Neutrophil (primary cell): ENCODE measurements around the gene NES.

ENCODE experiments used
- H3K27ac ChIP-seq: fragments of 200-600 bp; sonication (generic); 2 replicates; pipeline ENCODE4 v1.5.1; 2016; ENCODE audit warnings: mild to moderate bottlenecking, moderate library complexity
- H3K27me3 ChIP-seq: fragments of 200-600 bp; sonication (generic); 2 replicates; pipeline ENCODE4 v1.6.0; 2016; ENCODE audit warnings: mild to moderate bottlenecking
- H3K36me3 ChIP-seq: fragments of 200-600 bp; sonication (generic); 2 replicates; pipeline ENCODE4 v1.5.1; 2017
- H3K4me1 ChIP-seq, 2 experiments: fragments of 200-600 bp in 1 of 2; sonication (generic) in 1 of 2; 1 replicate in 1 of 2; 2 replicates in 1 of 2; pipeline versions ENCODE4 v1.5.1 to v1.6.1; 2013 to 2016; ENCODE audit warnings: low read depth in 1 of 2, low read length in 1 of 2, mild to moderate bottlenecking in 1 of 2, moderate library complexity in 1 of 2; ENCODE audit not compliant: control insufficient read depth in 1 of 2, insufficient read depth in 1 of 2
- H3K4me3 ChIP-seq, 2 experiments: fragments of 200-600 bp in 1 of 2; sonication (generic) in 1 of 2; 1 replicate in 1 of 2; 2 replicates in 1 of 2; pipeline ENCODE4 v1.5.1; 2013 to 2016; ENCODE audit warnings: low read depth in 1 of 2, low read length in 1 of 2, mild to moderate bottlenecking in 1 of 2, moderate library complexity in 1 of 2
- H3K9me3 ChIP-seq: fragments of 200-600 bp; sonication (generic); 2 replicates; pipeline ENCODE4 v1.5.1; 2016
- TF ChIP-seq, protein P1 (sequence below): fragments of 200-600 bp; sonication (generic); IDR thresholded peaks from 2 replicates; pipeline ENCODE4 v1.5.1; 2016; ENCODE audit warnings: antibody characterized with exemption

NES gene, protein sequence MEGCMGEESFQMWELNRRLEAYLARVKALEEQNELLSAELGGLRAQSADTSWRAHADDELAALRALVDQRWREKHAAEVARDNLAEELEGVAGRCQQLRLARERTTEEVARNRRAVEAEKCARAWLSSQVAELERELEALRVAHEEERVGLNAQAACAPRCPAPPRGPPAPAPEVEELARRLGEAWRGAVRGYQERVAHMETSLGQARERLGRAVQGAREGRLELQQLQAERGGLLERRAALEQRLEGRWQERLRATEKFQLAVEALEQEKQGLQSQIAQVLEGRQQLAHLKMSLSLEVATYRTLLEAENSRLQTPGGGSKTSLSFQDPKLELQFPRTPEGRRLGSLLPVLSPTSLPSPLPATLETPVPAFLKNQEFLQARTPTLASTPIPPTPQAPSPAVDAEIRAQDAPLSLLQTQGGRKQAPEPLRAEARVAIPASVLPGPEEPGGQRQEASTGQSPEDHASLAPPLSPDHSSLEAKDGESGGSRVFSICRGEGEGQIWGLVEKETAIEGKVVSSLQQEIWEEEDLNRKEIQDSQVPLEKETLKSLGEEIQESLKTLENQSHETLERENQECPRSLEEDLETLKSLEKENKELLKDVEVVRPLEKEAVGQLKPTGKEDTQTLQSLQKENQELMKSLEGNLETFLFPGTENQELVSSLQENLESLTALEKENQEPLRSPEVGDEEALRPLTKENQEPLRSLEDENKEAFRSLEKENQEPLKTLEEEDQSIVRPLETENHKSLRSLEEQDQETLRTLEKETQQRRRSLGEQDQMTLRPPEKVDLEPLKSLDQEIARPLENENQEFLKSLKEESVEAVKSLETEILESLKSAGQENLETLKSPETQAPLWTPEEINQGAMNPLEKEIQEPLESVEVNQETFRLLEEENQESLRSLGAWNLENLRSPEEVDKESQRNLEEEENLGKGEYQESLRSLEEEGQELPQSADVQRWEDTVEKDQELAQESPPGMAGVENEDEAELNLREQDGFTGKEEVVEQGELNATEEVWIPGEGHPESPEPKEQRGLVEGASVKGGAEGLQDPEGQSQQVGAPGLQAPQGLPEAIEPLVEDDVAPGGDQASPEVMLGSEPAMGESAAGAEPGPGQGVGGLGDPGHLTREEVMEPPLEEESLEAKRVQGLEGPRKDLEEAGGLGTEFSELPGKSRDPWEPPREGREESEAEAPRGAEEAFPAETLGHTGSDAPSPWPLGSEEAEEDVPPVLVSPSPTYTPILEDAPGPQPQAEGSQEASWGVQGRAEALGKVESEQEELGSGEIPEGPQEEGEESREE (N-terminal part only)

DNA sequence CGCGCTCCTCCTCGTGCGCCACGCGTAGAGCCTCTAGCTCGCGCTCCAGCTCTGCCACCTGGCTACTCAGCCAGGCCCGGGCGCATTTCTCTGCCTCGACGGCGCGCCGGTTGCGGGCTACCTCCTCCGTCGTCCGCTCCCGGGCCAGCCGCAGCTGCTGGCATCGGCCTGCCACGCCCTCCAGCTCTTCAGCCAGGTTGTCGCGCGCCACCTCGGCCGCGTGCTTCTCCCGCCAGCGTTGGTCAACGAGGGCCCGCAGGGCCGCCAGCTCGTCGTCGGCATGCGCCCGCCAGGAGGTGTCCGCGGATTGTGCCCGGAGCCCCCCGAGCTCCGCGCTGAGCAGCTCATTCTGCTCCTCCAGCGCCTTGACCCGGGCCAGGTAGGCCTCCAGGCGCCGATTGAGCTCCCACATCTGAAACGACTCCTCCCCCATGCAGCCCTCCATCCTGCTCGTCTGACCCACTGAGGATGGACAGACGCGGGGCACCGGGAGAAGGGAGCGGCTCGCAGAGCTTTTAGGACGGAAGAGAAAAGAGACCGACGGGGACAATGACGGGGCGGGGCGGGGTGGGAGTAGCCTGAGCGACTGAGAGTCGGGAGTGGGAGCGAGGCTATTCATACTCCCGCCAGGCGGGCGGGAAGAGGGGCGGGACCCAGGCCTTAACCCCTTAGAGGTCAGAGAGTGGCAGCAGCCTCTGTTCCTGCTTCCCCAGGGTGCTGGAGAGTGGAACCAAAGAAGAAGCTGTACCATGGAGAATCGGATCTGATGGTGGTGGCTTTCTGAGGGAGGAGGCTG lies at the start of gene NES:
Gene NES (minus strand): TSS at position 588 of the 796 bp plus-strand sequence. CDS start 143 bp downstream, at position 445.
- H3K27ac ChIP-seq: no peak within 1 kb of the TSS
- peaks cover 100% of the 10 kb centered on the region for H3K27me3 ChIP-seq

GRCh38 chr1:156726549-156727226 lies 49.5 kb upstream of the NES start:
- peak overlapping the region; percentile 54 to 88 for H3K4me3 ChIP-seq
- H3K9me3 ChIP-seq: no peaks in the 10 kb centered on the region
- peak overlapping the region; percentile 98 for H3K27ac ChIP-seq
- peaks cover 37 to 42% of the 10 kb centered on the region in 2 experiments for H3K4me1 ChIP-seq
- no peaks in the 10 kb centered on the region for H3K27me3 ChIP-seq
- H3K36me3 ChIP-seq: peaks cover 31% of the 10 kb centered on the region
- TF ChIP-seq, protein P1, sequence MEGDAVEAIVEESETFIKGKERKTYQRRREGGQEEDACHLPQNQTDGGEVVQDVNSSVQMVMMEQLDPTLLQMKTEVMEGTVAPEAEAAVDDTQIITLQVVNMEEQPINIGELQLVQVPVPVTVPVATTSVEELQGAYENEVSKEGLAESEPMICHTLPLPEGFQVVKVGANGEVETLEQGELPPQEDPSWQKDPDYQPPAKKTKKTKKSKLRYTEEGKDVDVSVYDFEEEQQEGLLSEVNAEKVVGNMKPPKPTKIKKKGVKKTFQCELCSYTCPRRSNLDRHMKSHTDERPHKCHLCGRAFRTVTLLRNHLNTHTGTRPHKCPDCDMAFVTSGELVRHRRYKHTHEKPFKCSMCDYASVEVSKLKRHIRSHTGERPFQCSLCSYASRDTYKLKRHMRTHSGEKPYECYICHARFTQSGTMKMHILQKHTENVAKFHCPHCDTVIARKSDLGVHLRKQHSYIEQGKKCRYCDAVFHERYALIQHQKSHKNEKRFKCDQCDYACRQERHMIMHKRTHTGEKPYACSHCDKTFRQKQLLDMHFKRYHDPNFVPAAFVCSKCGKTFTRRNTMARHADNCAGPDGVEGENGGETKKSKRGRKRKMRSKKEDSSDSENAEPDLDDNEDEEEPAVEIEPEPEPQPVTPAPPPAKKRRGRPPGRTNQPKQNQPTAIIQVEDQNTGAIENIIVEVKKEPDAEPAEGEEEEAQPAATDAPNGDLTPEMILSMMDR: peak; percentile 44

More for the DNA sequence above, at the start of gene NES:
- Histone ChIP-seq H3K4me3 (no peak within 1 kb of the TSS), H3K9me3 (no peaks in the 10 kb centered on the region), H3K4me1 (no peaks in the 10 kb centered on the region), H3K36me3 (no peaks in the 10 kb centered on the region)
- TF ChIP-seq, protein P1: no peak

- Histone ChIP-seq H3K27ac (peak overlapping the region; percentile 98), H3K4me1 (peaks cover 37 to 42% of the 10 kb centered on the region in 2 experiments), H3K9me3 (no peaks in the 10 kb centered on the region), H3K27me3 (no peaks in the 10 kb centered on the region), H3K36me3 (peaks cover 39% of the 10 kb centered on the region), H3K4me3 (peak overlapping the region; percentile 54 to 88)
- TF ChIP-seq, protein P1: peak; percentile 96
These were observed 48.6 kb upstream of the NES start for GRCh38 chr1:156725683-156726280.

GRCh38 chr1:156721535-156721934 lies 44.3 kb upstream of the NES start:
- Histone ChIP-seq H3K27ac (no peak overlapping the region), H3K9me3 (no peaks in the 10 kb centered on the region), H3K27me3 (no peaks in the 10 kb centered on the region), H3K36me3 (peaks cover 55% of the 10 kb centered on the region), H3K4me1 (peaks cover 15 to 18% of the 10 kb centered on the region in 2 experiments), H3K4me3 (no peak overlapping the region)
- TF ChIP-seq, protein P1: no peak
